ENCODE results near the gene PBXIP1. TPM values are rescaled to one million over a fixed set of nuclear protein-coding genes. Genes with fewer than 3 reads are reported as not detected.

Gene PBXIP1
- total and polyA plus RNA-seq, 10 of the 15 experiments (the other 5 are each of a cell fraction or from before 2014, with no cell fraction given), result 0.63 to 25.6 (median 15.4) TPM

- BruUV-seq (replicated peaks), result no TSS peak
- CTCF ChIA-PET, result no interaction called here
- no peak overlapping the region for H3K4me2 ChIP-seq (ENCODE audit: control insufficient read depth, insufficient read depth)
- no peaks in the 10 kb centered on the region for H4K20me1 ChIP-seq (ENCODE audit: control insufficient read depth, insufficient read depth)
- H3K79me2 ChIP-seq (ENCODE audit: control insufficient read depth, insufficient read depth, low read length), result no peaks in the 10 kb centered on the region
- H3K36me3 ChIP-seq (ENCODE audit: control insufficient read depth in 2 of 2, insufficient read depth in 2 of 2, low read length in 1 of 2), result no peaks in the 10 kb centered on the region
- no peak overlapping the region for H3K9ac ChIP-seq (ENCODE audit: control insufficient read depth, insufficient read depth, low read length)
- intact Hi-C loops (cut with micrococcal nuclease; ENCODE audit: unreplicated experiment) (no loop called here), in situ Hi-C loops (cut with MboI) (no loop called here)
- H3K27ac ChIP-seq (ENCODE audit: control insufficient read depth, insufficient read depth), result no peak overlapping the region
- 78% methylated on average over 6 of the region's 6 CpGs for WGBS (ENCODE audit: insufficient coverage, insufficient replicate concordance, low lambda C conversion rate, missing lambda C conversion rate)
- no peak overlapping the region for H3K4me3 ChIP-seq
- SMC1A ChIA-PET (ENCODE audit: uncharacterized antibody, unreplicated experiment), result no interaction called here
- no peaks in the 10 kb centered on the region for H3K4me1 ChIP-seq (ENCODE audit: control insufficient read depth, insufficient read depth, low read length)
- FAIRE-seq (no peak), ATAC-seq (no peak), DNase-seq (ENCODE audit: low read depth, low spot score) (no peak)
- H3K27me3 ChIP-seq (replicated peaks in 1 of 2; ENCODE audit: control insufficient read depth in 2 of 2, insufficient read depth in 2 of 2, low read length in 1 of 2), result no peaks in the 10 kb centered on the region
- no peak for TF ChIP-seq EP300 (IDR thresholded peaks at IDR 0.05; ENCODE audit: borderline replicate concordance in 1 of 2, control insufficient read depth in 1 of 2, low read depth in 2 of 2, low read length in 2 of 2)
- RAD21 ChIA-PET (ENCODE audit: unreplicated experiment), result no interaction called here
- POLR2A ChIA-PET, result no interaction called here
- no peaks in the 10 kb centered on the region for H3K9me3 ChIP-seq (replicated peaks; ENCODE audit: control insufficient read depth, insufficient read depth, low read length)
- H2AFZ ChIP-seq (ENCODE audit: control insufficient read depth, low read depth, low read length), result no peak overlapping the region
These were observed 56.9 kb downstream of the PBXIP1 start for GRCh38 chr1:154899041-154899440.

GRCh38 chr1:154896771-154897286 lies 59.1 kb downstream of the PBXIP1 start:
- ChIA-PET POLR2A (no interaction called here), SMC1A (ENCODE audit: uncharacterized antibody, unreplicated experiment) (interaction anchor here (0.9 to 1.4 kb wide), 3 partner anchors 39 to 337 kb away, joined by 3 to 5 read pairs (median 3); partner anchors contain the start of gene PMVK), RAD21 (ENCODE audit: unreplicated experiment) (no interaction called here), CTCF (interaction anchor here (1.0 to 1.4 kb wide), 5 partner anchors 13 to 337 kb away, joined by 3 to 6 read pairs (median 3); no protein-coding TSS in a partner anchor)
- Histone ChIP-seq H2AFZ (ENCODE audit: control insufficient read depth, low read depth, low read length) (no peak overlapping the region), H4K20me1 (ENCODE audit: control insufficient read depth, insufficient read depth) (no peaks in the 10 kb centered on the region), H3K79me2 (ENCODE audit: control insufficient read depth, insufficient read depth, low read length) (no peaks in the 10 kb centered on the region), H3K27me3 (replicated peaks in 1 of 2; ENCODE audit: control insufficient read depth in 2 of 2, insufficient read depth in 2 of 2, low read length in 1 of 2) (no peaks in the 10 kb centered on the region), H3K4me2 (ENCODE audit: control insufficient read depth, insufficient read depth) (no peak overlapping the region), H3K9ac (ENCODE audit: control insufficient read depth, insufficient read depth, low read length) (no peak overlapping the region), H3K4me1 (ENCODE audit: control insufficient read depth, insufficient read depth, low read length) (no peaks in the 10 kb centered on the region), H3K9me3 (replicated peaks; ENCODE audit: control insufficient read depth, insufficient read depth, low read length) (no peaks in the 10 kb centered on the region), H3K36me3 (ENCODE audit: control insufficient read depth in 2 of 2, insufficient read depth in 2 of 2, low read length in 1 of 2) (no peaks in the 10 kb centered on the region), H3K4me3 (no peak overlapping the region), H3K27ac (ENCODE audit: control insufficient read depth, insufficient read depth) (no peak overlapping the region)
- FAIRE-seq (no peak), DNase-seq (ENCODE audit: low read depth, low spot score) (no peak), ATAC-seq (no peak)
- no peak for TF ChIP-seq IKZF2 (IDR thresholded peaks at IDR 0.05)
- no peak for TF ChIP-seq HDGF (IDR thresholded peaks at IDR 0.05)
- no peak for TF ChIP-seq RFX5 (IDR thresholded peaks at IDR 0.05; ENCODE audit: low read depth, low read length)
- TF ChIP-seq TCF3 (IDR thresholded peaks at IDR 0.05; ENCODE audit: borderline replicate concordance, insufficient read depth, low read depth, low read length), result no peak
- TF ChIP-seq EP300 (IDR thresholded peaks at IDR 0.05; ENCODE audit: borderline replicate concordance in 1 of 2, control insufficient read depth in 1 of 2, low read depth in 2 of 2, low read length in 2 of 2), result no peak
- TF ChIP-seq SMAD5 (IDR thresholded peaks at IDR 0.05; ENCODE audit: low read depth), result no peak
- TF ChIP-seq SMAD1 (IDR thresholded peaks at IDR 0.05; ENCODE audit: low read depth, partially characterized antibody), result no peak
- TF ChIP-seq ZNF217 (IDR thresholded peaks at IDR 0.05), result no peak
- no peak for TF ChIP-seq ZBTB11 (CRISPR knock-in tag; IDR thresholded peaks at IDR 0.05)
- BruUV-seq (replicated peaks), result no TSS peak
- WGBS (ENCODE audit: insufficient coverage, insufficient replicate concordance, low lambda C conversion rate, missing lambda C conversion rate), result 59% methylated on average over 10 of the region's 10 CpGs
- intact Hi-C loops (cut with micrococcal nuclease; ENCODE audit: unreplicated experiment) (no loop called here), in situ Hi-C loops (cut with MboI) (no loop called here)
